Measurements from ENCODE around the gene ATL2. TPM values are rescaled to one million over a fixed set of nuclear protein-coding genes. Genes with fewer than 3 reads are reported as not detected.

The ATL2 gene
- total RNA-seq, 1 donor from 2014 or later = 139 TPM

DNA sequence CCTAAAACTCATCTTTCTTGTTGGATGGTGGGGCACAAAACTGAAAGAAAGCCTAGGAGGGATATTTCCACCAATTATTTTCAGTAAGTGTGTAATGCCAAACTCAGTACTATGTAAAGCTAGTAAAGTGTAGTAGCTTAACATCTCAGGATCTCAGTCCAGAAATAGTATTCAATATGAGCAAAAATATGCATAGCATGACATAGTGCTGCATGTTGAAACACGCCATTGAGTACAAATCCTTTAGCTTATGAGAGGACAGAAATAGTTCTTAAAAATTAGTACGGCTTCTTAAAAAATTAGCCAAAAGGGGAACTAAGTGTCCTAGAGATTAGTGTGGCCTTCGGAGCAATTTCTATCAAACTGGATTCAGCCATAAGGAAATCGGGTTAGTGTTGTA, 21.7 kb upstream of the ATL2 start:
- FAIRE-seq = no peak
- no peaks in the 10 kb centered on the region for H3K27me3 ChIP-seq (ENCODE audit: control insufficient read depth, insufficient read depth, low read length)
- peak; percentile 86 for DNase-seq (ENCODE audit: low read depth)
- no peaks in the 10 kb centered on the region for H3K36me3 ChIP-seq (ENCODE audit: control insufficient read depth, insufficient read depth, low read length)
- TF ChIP-seq CTCF (IDR thresholded peaks at IDR 0.05; ENCODE audit: insufficient read depth, low read length, severe bottlenecking) = no peak
- H3K4me3 ChIP-seq (ENCODE audit: low read depth, low read length) = no peak overlapping the region

DNA sequence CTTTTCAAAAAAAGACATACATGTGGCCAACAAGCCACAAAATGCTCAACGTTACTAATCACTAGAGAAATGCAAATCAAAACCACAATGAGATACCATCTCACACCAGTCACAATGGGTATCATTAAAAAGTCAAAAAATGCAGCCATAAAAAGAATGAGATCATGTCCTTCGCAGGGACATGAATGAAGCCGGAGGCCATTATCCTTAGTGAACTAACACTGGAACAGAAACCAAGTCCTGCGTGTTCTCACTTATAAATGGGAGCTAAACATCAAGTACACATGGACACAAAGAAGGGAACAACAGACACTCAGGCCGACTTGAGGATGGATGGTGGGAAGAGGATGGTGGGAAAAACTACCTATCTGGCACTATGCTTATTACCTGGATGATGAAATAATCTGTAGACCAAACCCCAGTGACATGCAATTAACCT, 17.8 kb upstream of the ATL2 start:
- Histone ChIP-seq H3K36me3 (ENCODE audit: control insufficient read depth, insufficient read depth, low read length) (no peaks in the 10 kb centered on the region), H3K4me3 (ENCODE audit: low read depth, low read length) (no peak overlapping the region), H3K27me3 (ENCODE audit: control insufficient read depth, insufficient read depth, low read length) (no peaks in the 10 kb centered on the region)
- peak; percentile 87 for DNase-seq (ENCODE audit: low read depth)
- TF ChIP-seq CTCF (IDR thresholded peaks at IDR 0.05; ENCODE audit: insufficient read depth, low read length, severe bottlenecking) = no peak
- FAIRE-seq = no peak

GRCh38 chr2:38394041-38394440, 17.0 kb upstream of the ATL2 start:
- H3K36me3 ChIP-seq (ENCODE audit: control insufficient read depth, insufficient read depth, low read length) = no peaks in the 10 kb centered on the region
- DNase-seq (ENCODE audit: low read depth) (no peak), FAIRE-seq (no peak)
- H3K27me3 ChIP-seq (ENCODE audit: control insufficient read depth, insufficient read depth, low read length) = no peaks in the 10 kb centered on the region
- no peak for TF ChIP-seq CTCF (IDR thresholded peaks at IDR 0.05; ENCODE audit: insufficient read depth, low read length, severe bottlenecking)
- H3K4me3 ChIP-seq (ENCODE audit: low read depth, low read length) = no peak overlapping the region

DNA sequence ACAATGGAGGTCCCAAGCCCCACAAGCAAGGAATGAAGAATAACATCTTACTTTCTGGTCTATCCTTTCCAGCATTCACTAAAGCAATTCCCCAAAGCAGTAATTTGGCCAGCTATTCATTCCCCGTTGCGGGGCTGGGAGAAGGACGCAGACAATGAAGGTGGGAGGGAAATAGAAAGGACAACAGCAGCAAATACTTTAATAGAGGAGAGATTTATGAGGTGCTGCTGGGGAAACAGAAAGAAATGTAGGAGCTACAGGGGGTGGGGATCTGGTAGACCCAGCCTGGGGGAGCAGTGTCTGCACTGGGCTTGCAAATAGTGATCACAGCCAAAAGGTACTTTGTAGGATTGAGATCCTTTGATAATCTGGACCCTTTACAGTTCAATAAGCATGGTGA, 13.9 kb upstream of the ATL2 start:
- Histone ChIP-seq H3K4me3 (ENCODE audit: low read depth, low read length) (no peak overlapping the region), H3K27me3 (ENCODE audit: control insufficient read depth, insufficient read depth, low read length) (no peaks in the 10 kb centered on the region), H3K36me3 (ENCODE audit: control insufficient read depth, insufficient read depth, low read length) (no peaks in the 10 kb centered on the region)
- no peak for DNase-seq (ENCODE audit: low read depth)
- no peak for TF ChIP-seq CTCF (IDR thresholded peaks at IDR 0.05; ENCODE audit: insufficient read depth, low read length, severe bottlenecking)
- FAIRE-seq = no peak

DNA sequence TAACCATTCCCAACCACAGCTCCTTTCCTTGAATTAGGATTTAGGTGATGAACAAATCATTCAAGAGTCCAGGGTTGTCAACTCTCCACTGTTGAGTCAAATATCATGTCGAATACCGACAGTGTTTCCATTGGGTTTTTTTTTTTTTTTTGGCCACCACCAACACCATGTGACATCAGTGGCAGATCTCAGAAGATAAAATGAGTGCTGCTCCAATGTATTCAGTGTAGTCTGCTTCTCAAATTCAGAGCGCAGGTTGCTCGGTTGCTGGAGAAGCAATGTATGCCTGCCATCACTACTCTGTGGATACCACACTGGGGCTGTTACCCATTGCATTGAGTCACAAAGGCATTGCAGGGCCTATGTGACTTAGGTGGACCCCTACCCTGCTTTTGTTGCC, 10.8 kb upstream of the ATL2 start:
- TF ChIP-seq CTCF (IDR thresholded peaks at IDR 0.05; ENCODE audit: insufficient read depth, low read length, severe bottlenecking) = no peak
- Histone ChIP-seq H3K4me3 (ENCODE audit: low read depth, low read length) (no peak overlapping the region), H3K27me3 (ENCODE audit: control insufficient read depth, insufficient read depth, low read length) (no peaks in the 10 kb centered on the region), H3K36me3 (ENCODE audit: control insufficient read depth, insufficient read depth, low read length) (no peaks in the 10 kb centered on the region)
- DNase-seq (ENCODE audit: low read depth) (no peak), FAIRE-seq (no peak)

- DNase-seq (ENCODE audit: low read depth) = no peak
- no peak for TF ChIP-seq CTCF (IDR thresholded peaks at IDR 0.05; ENCODE audit: insufficient read depth, low read length, severe bottlenecking)
- Histone ChIP-seq H3K36me3 (ENCODE audit: control insufficient read depth, insufficient read depth, low read length) (no peaks in the 10 kb centered on the region), H3K27me3 (ENCODE audit: control insufficient read depth, insufficient read depth, low read length) (no peaks in the 10 kb centered on the region), H3K4me3 (ENCODE audit: low read depth, low read length) (no peak overlapping the region)
- no peak for FAIRE-seq
These were observed 9.7 kb upstream of the ATL2 start for GRCh38 chr2:38386821-38387220.
